ENCODE data around the gene ZBTB5. TPM values are rescaled to one million over a fixed set of nuclear protein-coding genes. Genes with fewer than 3 reads are reported as not detected.

Gene ZBTB5
- total and polyA plus RNA-seq, 2 of the 13 experiments (the other 11 are each of a cell fraction or from before 2014, with no cell fraction given): 12.5 to 20.5 TPM

GRCh38 chr9:37410969-37411785, 54.1 kb downstream of the ZBTB5 start (continued):
- no peak for TF ChIP-seq NBN (conservative IDR thresholded peaks at IDR 0.05)
- no peak for TF ChIP-seq ZNF557 (CRISPR knock-in tag; IDR thresholded peaks at IDR 0.05)
- TF ChIP-seq, protein P1, sequence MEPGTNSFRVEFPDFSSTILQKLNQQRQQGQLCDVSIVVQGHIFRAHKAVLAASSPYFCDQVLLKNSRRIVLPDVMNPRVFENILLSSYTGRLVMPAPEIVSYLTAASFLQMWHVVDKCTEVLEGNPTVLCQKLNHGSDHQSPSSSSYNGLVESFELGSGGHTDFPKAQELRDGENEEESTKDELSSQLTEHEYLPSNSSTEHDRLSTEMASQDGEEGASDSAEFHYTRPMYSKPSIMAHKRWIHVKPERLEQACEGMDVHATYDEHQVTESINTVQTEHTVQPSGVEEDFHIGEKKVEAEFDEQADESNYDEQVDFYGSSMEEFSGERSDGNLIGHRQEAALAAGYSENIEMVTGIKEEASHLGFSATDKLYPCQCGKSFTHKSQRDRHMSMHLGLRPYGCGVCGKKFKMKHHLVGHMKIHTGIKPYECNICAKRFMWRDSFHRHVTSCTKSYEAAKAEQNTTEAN (CRISPR knock-in tag; conservative IDR thresholded peaks at IDR 0.05): no peak
- TF ChIP-seq IRX3 (CRISPR knock-in tag; IDR thresholded peaks at IDR 0.05; ENCODE audit: borderline replicate concordance, low read depth): no peak
- TF ChIP-seq ZBTB10 (CRISPR knock-in tag; IDR thresholded peaks at IDR 0.05; ENCODE audit: borderline replicate concordance): no peak
- no peak for TF ChIP-seq MLXIP (CRISPR knock-in tag; IDR thresholded peaks at IDR 0.05; ENCODE audit: borderline replicate concordance)
- TF ChIP-seq, protein P2, sequence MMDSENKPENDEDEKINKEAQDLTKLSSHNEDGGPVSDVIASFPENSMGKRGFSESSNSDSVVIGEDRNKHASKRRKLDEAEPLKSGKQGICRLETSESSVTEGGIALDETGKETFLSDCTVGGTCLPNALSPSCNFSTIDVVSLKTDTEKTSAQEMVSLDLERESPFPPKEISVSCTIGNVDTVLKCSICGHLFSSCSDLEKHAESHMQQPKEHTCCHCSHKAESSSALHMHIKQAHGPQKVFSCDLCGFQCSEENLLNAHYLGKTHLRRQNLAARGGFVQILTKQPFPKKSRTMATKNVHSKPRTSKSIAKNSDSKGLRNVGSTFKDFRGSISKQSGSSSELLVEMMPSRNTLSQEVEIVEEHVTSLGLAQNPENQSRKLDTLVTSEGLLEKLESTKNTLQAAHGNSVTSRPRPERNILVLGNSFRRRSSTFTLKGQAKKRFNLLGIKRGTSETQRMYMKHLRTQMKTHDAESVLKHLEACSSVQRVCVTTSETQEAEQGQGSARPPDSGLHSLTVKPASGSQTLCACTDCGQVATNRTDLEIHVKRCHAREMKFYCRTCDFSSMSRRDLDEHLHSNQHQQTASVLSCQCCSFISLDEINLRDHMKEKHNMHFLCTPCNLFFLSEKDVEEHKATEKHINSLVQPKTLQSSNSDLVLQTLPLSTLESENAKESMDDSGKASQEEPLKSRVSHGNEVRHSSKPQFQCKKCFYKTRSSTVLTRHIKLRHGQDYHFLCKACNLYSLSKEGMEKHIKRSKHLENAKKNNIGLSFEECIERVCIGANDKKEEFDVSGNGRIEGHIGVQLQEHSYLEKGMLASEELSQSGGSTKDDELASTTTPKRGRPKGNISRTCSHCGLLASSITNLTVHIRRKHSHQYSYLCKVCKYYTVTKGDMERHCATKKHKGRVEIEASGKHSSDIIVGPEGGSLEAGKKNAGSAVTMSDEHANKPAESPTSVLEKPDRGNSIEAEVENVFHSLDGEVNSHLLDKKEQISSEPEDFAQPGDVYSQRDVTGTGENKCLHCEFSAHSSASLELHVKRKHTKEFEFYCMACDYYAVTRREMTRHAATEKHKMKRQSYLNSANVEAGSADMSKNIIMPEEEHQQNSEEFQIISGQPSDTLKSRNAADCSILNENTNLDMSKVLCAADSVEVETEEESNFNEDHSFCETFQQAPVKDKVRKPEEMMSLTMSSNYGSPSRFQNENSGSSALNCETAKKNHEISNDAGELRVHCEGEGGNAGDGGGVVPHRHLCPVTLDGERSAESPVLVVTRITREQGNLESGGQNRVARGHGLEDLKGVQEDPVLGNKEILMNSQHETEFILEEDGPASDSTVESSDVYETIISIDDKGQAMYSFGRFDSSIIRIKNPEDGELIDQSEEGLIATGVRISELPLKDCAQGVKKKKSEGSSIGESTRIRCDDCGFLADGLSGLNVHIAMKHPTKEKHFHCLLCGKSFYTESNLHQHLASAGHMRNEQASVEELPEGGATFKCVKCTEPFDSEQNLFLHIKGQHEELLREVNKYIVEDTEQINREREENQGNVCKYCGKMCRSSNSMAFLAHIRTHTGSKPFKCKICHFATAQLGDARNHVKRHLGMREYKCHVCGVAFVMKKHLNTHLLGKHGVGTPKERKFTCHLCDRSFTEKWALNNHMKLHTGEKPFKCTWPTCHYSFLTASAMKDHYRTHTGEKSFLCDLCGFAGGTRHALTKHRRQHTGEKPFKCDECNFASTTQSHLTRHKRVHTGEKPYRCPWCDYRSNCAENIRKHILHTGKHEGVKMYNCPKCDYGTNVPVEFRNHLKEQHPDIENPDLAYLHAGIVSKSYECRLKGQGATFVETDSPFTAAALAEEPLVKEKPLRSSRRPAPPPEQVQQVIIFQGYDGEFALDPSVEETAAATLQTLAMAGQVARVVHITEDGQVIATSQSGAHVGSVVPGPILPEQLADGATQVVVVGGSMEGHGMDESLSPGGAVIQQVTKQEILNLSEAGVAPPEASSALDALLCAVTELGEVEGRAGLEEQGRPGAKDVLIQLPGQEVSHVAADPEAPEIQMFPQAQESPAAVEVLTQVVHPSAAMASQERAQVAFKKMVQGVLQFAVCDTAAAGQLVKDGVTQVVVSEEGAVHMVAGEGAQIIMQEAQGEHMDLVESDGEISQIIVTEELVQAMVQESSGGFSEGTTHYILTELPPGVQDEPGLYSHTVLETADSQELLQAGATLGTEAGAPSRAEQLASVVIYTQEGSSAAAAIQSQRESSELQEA (CRISPR knock-in tag; IDR thresholded peaks at IDR 0.05; ENCODE audit: not compliant biosample characterization): no peak
- TF ChIP-seq SYNCRIP (IDR thresholded peaks at IDR 0.05; ENCODE audit: insufficient read depth, low read depth, low read length): no peak
- no peak for TF ChIP-seq NFIC (IDR thresholded peaks at IDR 0.05; ENCODE audit: low read length)
- TF ChIP-seq JUN (CRISPR knock-in tag; IDR thresholded peaks at IDR 0.05): no peak
- TF ChIP-seq KMT2B (CRISPR knock-in tag; IDR thresholded peaks at IDR 0.05): no peak
- TF ChIP-seq GABPB1 (CRISPR knock-in tag; IDR thresholded peaks at IDR 0.05): 0 out of 2 replicates have a peak, but pooled peaks have one; percentile 15
- no peak for TF ChIP-seq RFX1 (IDR thresholded peaks at IDR 0.05)
- no peak for TF ChIP-seq NFYC (CRISPR knock-in tag; IDR thresholded peaks at IDR 0.05)

All from HepG2 (cell line).